RCC 7860 (cell line): ENCODE results near the gene NR6A1.

Source experiments
- DNase-seq: peaks from one replicate; pipeline ENCODE4 v3.0.0-alpha.2; 2015; ENCODE audit warnings: low spot score
- FAIRE-seq: peaks from 2 replicates; lab custom pipeline; 2012; peaks lifted over from hg19 to GRCh38; lab: Jason Lieb, UNC

Gene NR6A1

DNA sequence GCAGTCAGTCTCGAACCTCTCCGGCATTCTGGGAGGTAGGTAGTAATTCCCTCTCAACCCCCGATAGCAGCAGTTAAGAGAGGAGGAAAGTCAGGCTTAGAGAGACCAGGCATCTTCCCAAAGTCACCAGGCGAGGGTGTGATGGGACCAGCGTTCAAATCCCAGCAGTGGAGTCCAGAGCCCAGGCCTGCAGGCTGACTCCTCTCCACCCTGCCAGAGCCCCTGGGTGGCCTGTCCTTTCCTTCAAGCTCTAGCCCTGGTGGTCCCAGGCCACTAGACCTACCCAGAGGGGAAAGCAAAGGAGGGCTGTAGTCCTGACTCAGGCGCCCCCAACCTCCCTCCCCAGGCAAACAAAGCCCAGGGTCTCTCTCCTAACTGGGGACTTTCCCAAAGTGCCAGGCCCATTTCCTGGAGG, 259.7 kb downstream of the NR6A1 start:
- FAIRE-seq (no peak), DNase-seq (no peak)

GRCh38 chr9:124510650-124511425, 260.3 kb downstream of the NR6A1 start:
- DNase-seq, result no peak
- no peak for FAIRE-seq

DNA sequence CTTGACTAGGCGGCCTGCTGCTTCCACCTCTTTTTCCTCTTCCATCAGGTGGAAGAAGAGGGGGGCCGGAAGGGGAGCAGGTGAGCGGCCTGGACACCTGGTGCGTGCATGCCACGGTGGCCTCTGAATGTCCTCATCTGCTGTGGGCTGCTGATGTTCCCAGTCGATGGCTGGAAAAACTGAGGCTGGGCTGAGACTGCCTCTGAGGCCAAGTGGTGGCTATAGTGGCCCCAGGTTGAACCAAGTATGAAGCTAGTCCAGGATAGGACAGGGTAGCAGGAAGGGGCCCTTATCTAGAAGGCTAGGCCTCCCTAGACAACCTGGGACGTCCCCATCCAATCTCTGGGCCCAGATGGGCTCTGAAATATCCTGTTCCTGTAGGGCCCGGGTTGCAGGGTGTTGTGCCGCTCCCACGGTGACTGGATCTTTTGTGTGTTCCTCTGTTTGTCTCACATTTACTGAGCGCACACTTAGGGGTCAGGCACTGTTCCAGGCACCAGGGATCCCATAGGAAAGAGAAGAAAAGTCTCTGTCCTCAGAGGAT, 263.2 kb downstream of the NR6A1 start:
- no peak for FAIRE-seq

DNA sequence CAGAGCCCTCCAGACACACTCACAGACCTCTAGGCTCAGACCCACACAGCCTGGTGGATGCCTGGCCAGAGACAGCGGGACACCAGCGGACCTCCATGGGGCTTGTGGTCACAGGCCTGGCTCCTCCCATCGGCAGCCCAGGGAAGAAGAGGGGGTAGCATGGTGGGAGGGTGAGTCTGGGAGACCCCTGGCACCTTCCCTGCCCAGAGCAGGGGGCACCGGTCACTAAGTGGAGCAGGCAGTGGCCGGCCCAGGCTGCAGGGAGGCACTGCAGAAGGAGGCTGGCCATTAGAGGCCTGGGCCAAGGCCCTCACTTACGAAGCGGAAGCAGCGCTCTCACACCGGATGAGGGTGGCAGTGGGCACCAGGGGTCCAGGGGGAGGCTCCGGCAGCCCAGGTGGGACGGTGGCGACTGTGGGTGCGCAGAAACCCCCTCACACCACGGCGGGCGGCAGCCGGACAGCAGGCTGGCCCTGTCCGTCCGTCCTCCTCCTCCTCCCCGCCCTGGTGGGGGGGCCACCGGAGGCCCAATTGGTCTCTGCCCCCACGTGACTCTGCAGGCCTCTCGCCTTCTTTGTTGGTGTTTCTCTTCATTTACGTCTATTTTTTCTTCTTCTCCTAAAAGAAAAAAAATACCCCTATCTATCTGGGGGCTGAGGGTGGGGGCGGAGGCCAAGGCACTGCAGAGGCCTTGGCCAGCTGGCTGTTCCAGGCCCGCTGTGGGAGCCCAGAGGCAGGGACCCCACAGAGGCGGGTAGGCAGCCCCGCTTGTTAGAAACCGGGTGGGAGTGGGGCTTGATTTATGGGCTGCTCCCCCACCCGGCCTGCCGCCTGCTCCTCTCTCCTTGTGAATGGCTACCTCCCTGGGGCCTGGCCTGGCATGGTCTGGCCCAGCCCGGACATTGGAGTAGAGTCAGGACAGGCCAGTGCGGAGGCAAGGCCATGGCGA, 263.9 kb downstream of the NR6A1 start, which contains the start of gene NR5A1:
NR5A1 (minus strand) TSS at position 469 of the 949 bp plus-strand sequence. CDS start 4,004 bp downstream, outside the sequence.
- no peak for DNase-seq
- FAIRE-seq, result no peak

More for the DNA sequence above, 263.2 kb downstream of the NR6A1 start:
- DNase-seq, result no peak

DNA sequence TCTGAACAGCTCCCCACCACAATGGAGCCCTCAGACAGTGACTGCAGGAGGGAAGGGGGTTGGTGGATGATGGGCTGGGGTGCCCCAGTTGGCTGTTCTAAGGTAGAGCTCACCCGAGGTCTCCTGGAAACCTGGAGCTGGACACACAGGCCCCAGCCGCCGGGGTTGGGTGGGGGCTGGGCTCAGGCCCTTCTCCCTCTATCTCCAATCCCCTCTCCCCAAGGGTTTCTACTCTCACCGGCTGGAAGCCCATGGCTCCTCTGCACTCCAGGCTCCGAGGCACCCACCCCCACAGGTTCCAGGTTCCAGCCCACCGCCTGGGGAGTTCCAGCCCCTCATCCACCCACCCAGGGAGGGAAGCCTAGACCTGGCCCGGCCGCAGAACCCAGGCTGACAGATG, 264.7 kb downstream of the NR6A1 start:
- no peak for FAIRE-seq
- DNase-seq, result no peak

- DNase-seq, result no peak
- no peak for FAIRE-seq
Observed at GRCh38 chr9:124505901-124506346, 265.2 kb downstream of the NR6A1 start.

GRCh38 chr9:124505006-124505900, 265.9 kb downstream of the NR6A1 start:
- no peak for FAIRE-seq
- no peak for DNase-seq

DNA sequence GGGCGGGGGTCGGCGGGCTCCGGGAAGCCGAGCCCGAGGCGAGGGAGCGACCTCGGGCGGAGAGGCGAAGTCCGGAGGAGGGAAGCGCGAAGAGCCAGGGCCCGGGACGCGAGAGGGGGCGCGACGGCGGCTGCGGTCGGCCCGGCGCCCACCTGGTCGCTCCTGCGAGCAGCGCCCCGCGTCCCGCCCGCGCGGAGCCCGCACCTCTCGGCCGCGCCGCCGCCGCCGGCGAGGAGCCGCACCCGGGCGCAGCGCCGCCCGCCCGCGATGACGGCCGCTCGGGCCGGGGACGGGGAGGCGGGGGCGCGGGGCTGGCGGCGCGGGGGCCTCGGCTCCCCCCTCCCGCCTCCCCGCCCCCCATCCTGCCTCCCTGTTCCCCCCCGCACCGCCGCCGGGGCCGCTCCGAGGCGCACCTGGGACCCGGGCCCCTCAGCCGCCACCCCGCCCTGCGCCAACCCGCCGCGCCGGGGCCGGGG, 266.5 kb downstream of the NR6A1 start:
- DNase-seq (no peak), FAIRE-seq (no peak)

DNA sequence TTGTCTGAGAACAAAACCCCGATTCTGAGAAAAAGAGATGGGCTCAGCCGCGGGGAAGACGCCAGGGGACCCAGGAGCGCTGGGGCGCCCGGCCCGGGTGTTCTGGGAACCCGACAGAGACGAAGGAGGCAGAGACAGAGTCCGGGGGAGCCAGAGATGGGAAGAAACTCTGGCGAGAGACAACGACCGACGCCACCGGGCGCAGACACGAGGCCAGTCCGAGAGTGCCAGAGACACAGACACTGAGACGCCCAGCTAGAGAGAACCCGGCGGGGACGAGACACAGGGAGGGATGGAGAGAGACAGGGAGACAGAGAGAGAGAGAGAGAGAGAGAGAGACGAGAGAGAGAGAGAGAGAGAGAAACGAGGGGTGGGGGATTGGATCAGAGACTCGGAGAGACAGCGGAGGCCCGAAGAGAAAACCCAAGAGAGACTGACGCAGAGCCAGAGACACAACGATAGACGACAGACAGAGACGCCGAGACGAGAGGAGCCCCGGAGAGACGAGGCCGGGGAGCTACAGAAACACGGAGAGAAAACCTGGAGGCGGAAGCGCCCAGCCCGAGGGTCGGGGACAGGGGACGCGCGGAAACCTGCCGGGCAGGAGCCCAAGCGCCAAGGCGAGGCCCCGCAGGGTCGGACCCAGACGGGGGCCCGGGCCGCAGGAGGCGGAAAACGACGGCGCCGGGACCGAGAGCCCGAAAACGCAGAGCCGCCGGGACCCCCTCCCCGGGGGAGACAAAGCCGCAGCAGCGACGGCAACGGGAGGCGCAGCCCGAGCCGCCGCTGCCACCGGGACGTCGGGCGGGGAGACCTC, 267.2 kb downstream of the NR6A1 start:
- DNase-seq (no peak), FAIRE-seq (no peak)

- DNase-seq (no peak), FAIRE-seq (no peak)
Observed at GRCh38 chr9:124502711-124503702, 268.1 kb downstream of the NR6A1 start.

DNA sequence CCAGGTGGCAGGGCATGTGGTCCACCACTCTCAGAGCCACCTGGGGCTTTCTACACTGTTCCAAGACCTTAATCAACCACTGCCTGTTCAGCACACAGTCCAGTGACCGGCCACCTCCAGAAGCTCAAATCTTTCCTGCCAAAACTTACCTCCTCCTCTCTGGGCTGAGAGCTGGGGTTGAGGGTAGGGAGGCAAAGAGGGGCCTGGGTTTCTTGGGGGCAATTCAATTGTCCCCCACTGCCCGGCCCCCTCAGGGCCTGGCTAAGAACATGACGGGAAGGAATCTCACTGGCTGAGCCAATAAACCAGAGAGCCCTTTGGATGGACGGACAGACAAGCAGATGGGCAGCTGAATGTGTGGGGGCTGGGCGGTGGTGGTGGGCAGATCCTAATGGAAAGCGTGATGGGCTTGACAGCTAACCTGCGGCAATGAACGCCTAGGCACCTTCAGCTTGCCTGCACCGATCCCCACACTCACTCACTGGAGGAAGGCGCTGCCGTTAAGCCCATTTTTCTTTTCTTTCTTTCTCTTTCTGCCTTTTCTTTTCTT, 269.3 kb downstream of the NR6A1 start:
- no peak for DNase-seq
- no peak for FAIRE-seq

DNA sequence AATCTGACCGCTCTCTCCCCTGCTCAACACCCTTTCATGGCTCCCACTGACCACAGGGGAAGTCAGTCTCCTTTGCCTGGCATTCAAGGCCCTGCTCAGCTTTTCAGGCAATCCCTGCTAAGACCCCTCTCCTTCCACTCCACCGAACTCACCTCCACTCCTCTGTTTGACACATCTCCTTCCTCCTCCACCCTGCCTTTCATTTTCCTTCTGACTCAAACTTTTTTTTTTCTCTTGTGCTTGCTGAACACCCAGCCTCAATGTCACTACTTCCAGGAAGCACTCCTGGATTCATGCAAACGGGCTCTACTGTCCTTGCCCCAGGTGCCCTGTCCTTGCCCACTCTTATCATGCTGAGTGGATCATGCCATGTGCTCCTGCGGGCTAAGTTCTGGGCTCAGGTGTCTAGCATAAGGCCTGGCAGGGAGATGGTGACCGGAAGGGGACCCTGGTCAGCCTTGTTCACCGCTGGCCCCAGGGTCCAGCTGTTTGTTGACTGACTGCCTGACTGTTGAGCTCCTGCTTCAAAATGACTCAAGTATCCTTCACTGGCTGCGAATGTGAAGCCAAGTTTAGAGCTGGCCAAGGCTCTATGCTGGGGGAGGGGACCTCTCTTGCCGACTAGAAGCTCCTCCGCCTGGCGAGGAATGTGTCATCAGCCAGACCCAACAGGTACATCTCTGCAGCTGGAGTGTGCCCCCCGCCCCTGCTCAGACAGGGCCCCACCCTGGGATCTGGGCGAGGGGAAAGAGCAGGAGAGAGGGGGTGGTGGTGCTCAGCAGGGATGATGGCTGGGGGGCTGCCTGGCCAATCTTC, 270.1 kb downstream of the NR6A1 start:
- FAIRE-seq, result no peak
- no peak for DNase-seq

DNA sequence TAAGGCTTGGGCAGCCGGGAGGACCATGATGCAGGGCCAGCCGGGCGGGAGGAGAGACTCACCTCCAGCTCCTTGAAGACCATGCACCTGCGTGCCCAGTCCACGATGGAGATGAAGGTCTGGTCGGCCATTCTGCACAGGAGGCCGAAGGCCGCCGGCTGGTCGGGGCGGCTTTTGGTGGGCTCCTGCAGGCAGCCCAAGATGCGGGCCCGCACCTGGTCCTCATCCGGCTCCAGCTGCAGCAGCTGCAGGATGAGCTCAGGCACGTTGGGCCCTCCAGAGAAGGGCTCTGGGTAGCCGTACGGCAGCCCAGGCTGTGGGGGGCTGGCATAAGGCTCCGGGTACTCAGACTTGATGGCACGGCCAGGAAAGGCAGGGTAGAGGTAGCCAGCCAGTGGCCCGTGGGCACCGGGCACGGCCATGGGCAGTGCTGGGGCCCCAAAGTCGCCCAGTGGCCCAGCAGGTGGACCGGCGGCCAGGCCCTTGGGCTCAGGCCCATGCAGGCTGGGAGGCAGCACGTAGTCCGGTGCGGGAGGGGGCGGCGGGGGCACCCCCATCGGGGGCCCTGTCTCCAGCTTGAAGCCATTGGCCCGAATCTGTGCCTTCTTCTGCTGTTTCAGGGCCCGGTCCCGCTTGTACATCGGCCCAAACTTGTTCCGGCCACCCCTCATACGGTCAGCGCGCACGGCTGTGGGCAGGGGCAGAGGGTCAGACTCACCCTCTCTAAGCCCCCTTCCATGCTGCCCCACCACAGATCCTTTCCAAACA, 270.9 kb downstream of the NR6A1 start:
- FAIRE-seq, result no peak
- no peak for DNase-seq

DNA sequence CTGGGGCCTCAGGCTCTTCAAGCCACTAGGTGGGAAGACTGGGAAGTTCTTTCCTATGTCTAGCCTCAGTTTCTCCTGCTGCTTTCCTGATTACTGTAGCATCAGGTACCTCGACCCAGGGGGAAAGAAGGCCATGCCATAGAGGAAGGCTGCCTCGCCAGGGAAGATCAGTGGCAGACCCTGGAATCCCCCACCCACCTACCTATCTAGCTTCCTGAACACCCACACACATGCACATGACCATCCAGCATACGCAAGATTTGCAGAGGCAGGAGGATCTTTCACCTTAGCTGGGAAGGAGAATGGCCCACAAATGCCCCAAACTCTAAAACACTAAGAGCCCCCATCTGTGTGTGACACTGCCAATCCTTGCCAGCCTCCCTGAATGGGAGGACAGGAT, 271.9 kb downstream of the NR6A1 start:
- FAIRE-seq, result no peak

GRCh38 chr9:124498499-124499146, 272.5 kb downstream of the NR6A1 start:
- FAIRE-seq (no peak), DNase-seq (no peak)

More for the DNA sequence above, 271.9 kb downstream of the NR6A1 start:
- DNase-seq, result no peak

- FAIRE-seq (no peak), DNase-seq (no peak)
Observed at GRCh38 chr9:124498040-124498439, 273.1 kb downstream of the NR6A1 start.
